Stimulated activated memory B cell treated with anti-CD40 and anti-IgM and Interleukin-4, amounts not matched to agents 10 μg/mL and 1 μg/mL and 100 μg/mL, for 72 hours (primary cell): ENCODE data around the gene ZNF397.

ENCODE experiments used
- ATAC-seq: fragments of 150-1000 bp; cut with Tn5 transposase; 2 replicates; pipeline ENCODE4 v1.10.0; 2021
- H3K27ac Mint-ChIP-seq: one replicate; pipeline ENCODE4 v1.8.0; 2022; ENCODE audit warnings: mild to moderate bottlenecking, mixed read lengths
- H3K27me3 Mint-ChIP-seq: one replicate; pipeline ENCODE4 v1.8.0; 2022; ENCODE audit warnings: mixed read lengths
- H3K36me3 Mint-ChIP-seq: one replicate; pipeline ENCODE4 v1.8.0; 2022; ENCODE audit warnings: mixed read lengths
- H3K4me1 Mint-ChIP-seq: one replicate; pipeline ENCODE4 v1.8.0; 2022; ENCODE audit warnings: mixed read lengths
- H3K4me3 Mint-ChIP-seq: one replicate; pipeline ENCODE4 v1.8.0; 2022; ENCODE audit warnings: mild to moderate bottlenecking, moderate library complexity, mixed read lengths
- H3K9me3 Mint-ChIP-seq: one replicate; pipeline ENCODE4 v1.8.0; 2022; ENCODE audit warnings: mixed read lengths

ZNF397 gene

DNA sequence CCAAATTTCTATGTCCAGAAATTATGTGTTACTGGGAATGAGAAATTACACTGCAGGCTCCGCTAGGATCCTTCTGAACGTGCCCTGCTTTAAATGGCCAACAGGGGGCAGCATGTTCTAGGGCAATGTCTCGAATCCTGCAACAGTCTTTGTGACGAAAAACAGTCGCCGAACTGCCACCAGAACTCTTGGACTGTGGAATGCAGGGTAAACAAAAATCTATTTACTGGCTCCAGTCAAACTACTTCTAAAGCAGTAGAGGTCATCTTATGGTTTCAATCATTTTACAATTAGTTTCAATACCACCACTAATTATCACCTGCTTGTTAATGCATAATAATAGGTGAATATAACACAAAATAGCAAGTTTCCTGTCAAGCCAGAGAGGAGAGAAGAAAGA is 9.8 kb upstream of the ZNF397 start:
- H3K36me3 Mint-ChIP-seq, result no peaks in the 10 kb centered on the region
- peak overlapping the region; percentile 70 for H3K4me3 Mint-ChIP-seq
- peak overlapping the region; percentile 43 for H3K27ac Mint-ChIP-seq
- H3K9me3 Mint-ChIP-seq, result no peaks in the 10 kb centered on the region
- ATAC-seq, result peak; percentile 76
- peaks cover 5% of the 10 kb centered on the region for H3K4me1 Mint-ChIP-seq
- no peaks in the 10 kb centered on the region for H3K27me3 Mint-ChIP-seq

DNA sequence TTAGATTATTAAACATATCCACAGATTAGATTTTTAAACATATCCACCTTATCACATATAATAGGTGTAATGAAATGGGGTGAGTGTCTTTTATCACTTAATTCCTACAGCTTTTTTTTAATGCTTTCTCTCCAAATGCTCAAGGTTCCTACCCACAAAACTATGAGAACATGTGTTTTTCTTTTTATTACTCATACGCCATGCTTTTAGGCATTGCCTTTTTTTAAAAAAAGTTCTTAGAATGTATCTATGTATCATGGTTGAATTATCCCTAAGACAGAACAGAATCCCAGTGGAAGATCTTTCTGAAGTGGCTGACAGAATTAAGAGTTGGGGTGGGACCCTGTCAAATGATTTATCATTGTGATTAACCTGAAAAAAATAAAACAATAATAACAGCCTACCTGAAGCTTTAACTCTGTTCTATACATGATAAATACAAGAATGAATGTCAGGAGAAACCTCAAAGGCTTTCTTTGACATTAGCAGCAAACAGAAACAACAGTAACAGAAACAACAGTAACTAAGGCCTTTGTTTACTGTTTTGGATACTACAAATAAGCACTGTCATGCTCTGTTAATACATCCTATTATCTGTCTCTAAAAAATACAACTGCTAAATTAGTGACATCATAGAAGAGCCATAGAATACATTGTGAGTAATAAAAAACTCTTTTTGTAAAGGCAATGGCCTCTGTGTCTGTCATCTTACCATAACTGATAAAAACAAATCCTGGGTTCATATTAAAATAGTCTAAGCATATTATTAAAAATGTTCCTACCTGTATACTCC is 4.1 kb upstream of the ZNF397 start:
- Mint-ChIP-seq H3K4me3 (no peak overlapping the region), H3K9me3 (no peaks in the 10 kb centered on the region), H3K27ac (no peak overlapping the region), H3K36me3 (no peaks in the 10 kb centered on the region), H3K4me1 (no peaks in the 10 kb centered on the region), H3K27me3 (no peaks in the 10 kb centered on the region)
- no peak for ATAC-seq

DNA sequence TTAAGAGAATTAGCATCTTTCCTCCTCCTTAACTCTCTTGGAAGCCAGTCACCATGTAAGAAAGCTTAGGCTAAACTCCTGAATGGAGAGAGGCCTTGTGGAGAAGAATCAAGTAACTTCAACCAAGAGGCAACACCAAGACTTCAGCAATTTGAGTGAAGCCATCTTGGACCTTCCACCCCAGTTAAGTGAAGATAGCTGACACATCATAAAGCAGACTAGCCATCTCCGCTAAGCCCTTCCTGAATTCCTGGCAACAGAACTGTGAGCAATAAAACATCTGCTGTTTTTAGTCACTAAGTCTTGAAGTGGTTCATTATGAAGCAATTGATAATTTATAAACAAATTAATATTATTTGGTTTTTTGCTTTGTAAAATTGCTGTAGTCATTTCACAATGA is 1.5 kb upstream of the ZNF397 start:
- Mint-ChIP-seq H3K36me3 (peaks cover 20% of the 10 kb centered on the region), H3K27ac (peak overlapping the region; percentile 37), H3K4me1 (peaks cover 16% of the 10 kb centered on the region), H3K4me3 (no peak overlapping the region), H3K9me3 (peaks cover 10% of the 10 kb centered on the region), H3K27me3 (no peaks in the 10 kb centered on the region)
- ATAC-seq, result no peak

DNA sequence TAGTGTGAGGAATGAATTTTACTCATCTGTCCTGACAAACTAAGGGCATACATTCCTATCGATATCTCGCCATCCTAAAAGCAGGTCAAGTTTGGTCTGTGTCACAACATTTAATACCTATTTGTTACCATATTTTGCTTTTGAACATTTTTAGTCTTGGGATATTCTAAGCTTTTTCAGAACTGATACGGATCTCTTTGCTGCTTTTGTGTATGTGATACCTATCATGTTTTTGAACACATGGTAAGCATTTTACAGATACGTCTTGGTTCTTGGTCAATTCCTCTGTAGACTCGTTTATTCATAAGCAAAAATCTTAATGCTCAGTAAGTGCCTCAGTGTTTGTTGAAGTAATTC is 592 bp downstream of the ZNF397 start:
- peaks cover 20% of the 10 kb centered on the region for H3K4me1 Mint-ChIP-seq
- peaks cover 41% of the 10 kb centered on the region for H3K36me3 Mint-ChIP-seq
- peak overlapping the region; percentile 98 for H3K4me3 Mint-ChIP-seq
- ATAC-seq, result no peak
- H3K9me3 Mint-ChIP-seq, result peaks cover 25% of the 10 kb centered on the region
- no peaks in the 10 kb centered on the region for H3K27me3 Mint-ChIP-seq
- peak overlapping the region; percentile 100 for H3K27ac Mint-ChIP-seq

DNA sequence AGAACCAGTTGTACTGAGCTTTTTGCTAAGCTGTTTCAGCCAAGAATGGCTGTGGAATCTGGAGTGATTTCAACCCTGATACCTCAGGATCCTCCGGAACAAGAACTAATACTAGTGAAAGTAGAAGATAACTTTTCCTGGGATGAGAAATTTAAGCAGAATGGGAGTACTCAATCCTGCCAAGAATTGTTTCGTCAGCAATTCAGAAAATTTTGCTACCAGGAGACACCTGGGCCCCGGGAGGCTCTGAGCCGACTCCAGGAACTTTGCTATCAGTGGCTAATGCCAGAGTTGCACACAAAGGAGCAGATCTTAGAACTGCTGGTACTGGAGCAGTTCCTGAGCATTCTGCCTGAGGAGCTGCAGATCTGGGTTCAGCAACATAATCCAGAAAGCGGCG is 1.6 kb downstream of the ZNF397 start:
- ATAC-seq, result no peak
- Mint-ChIP-seq H3K27me3 (no peaks in the 10 kb centered on the region), H3K27ac (peak overlapping the region; percentile 32), H3K9me3 (peaks cover 30% of the 10 kb centered on the region), H3K4me1 (peaks cover 28% of the 10 kb centered on the region), H3K4me3 (no peak overlapping the region), H3K36me3 (peaks cover 51% of the 10 kb centered on the region)

DNA sequence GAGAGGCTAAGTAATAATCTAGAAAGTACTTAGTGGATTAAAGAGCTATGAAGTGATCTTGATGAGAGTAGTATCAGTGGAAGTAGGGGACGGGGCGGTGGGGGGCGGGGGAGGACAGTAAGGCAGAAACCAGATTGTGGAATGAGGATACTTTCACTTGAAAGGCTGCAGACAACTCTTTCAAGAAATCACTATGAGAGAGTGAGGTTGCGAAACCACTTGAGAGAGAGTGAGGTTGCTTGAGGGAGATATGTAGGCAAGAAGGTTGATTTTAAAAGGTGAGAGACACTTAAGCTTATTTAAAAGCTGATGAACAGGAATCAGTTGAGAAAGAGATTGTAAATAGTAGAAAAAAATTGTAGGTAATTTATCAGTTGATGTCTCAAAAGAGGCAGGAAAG is 3.8 kb downstream of the ZNF397 start:
- Mint-ChIP-seq H3K27ac (no peak overlapping the region), H3K4me1 (peaks cover 38% of the 10 kb centered on the region), H3K27me3 (no peaks in the 10 kb centered on the region), H3K4me3 (no peak overlapping the region), H3K9me3 (peaks cover 33% of the 10 kb centered on the region), H3K36me3 (peaks cover 69% of the 10 kb centered on the region)
- ATAC-seq, result no peak

DNA sequence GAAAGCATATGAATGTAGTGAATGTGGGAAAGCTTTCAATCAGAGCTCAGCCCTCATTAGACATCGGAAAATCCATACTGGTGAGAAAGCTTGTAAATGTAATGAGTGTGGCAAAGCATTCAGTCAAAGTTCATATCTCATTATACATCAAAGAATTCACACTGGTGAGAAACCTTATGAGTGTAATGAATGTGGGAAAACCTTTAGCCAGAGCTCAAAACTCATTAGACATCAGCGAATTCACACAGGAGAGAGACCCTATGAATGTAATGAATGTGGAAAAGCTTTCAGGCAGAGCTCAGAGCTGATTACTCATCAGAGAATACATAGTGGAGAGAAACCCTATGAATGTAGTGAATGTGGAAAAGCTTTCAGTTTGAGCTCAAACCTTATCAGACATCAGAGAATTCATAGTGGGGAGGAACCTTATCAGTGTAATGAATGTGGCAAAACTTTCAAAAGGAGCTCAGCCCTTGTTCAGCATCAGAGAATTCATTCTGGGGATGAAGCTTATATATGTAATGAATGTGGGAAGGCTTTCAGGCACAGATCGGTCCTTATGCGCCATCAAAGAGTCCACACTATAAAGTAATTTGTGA is 5.0 kb downstream of the ZNF397 start:
- no peak for ATAC-seq
- H3K4me3 Mint-ChIP-seq, result no peak overlapping the region
- H3K27ac Mint-ChIP-seq, result no peak overlapping the region
- peaks cover 33% of the 10 kb centered on the region for H3K9me3 Mint-ChIP-seq
- H3K36me3 Mint-ChIP-seq, result peaks cover 79% of the 10 kb centered on the region
- no peaks in the 10 kb centered on the region for H3K27me3 Mint-ChIP-seq
- peaks cover 38% of the 10 kb centered on the region for H3K4me1 Mint-ChIP-seq

DNA sequence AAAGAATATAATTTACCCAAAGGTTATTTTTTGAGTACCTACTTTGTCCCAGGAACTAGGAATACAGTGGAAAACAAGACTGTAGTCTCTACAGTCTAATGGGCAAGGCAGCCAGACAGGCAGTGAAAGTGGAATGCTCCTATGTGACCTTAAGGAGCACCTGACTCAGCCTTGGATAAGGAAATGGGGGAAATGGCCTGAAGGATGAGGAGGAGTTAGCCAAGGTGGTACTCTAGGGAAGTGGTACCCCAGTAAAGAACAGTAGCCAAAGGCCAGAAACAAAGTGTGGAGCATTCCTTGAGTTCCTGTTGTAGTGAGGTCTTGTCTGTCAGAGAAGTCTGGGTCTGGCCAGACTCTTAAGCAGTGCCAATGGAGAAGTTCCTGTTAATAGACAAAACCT is 6.0 kb downstream of the ZNF397 start:
- Mint-ChIP-seq H3K9me3 (peaks cover 33% of the 10 kb centered on the region), H3K4me1 (peaks cover 38% of the 10 kb centered on the region), H3K36me3 (peaks cover 89% of the 10 kb centered on the region), H3K27ac (peak overlapping the region; percentile 66), H3K4me3 (no peak overlapping the region), H3K27me3 (no peaks in the 10 kb centered on the region)
- no peak for ATAC-seq

DNA sequence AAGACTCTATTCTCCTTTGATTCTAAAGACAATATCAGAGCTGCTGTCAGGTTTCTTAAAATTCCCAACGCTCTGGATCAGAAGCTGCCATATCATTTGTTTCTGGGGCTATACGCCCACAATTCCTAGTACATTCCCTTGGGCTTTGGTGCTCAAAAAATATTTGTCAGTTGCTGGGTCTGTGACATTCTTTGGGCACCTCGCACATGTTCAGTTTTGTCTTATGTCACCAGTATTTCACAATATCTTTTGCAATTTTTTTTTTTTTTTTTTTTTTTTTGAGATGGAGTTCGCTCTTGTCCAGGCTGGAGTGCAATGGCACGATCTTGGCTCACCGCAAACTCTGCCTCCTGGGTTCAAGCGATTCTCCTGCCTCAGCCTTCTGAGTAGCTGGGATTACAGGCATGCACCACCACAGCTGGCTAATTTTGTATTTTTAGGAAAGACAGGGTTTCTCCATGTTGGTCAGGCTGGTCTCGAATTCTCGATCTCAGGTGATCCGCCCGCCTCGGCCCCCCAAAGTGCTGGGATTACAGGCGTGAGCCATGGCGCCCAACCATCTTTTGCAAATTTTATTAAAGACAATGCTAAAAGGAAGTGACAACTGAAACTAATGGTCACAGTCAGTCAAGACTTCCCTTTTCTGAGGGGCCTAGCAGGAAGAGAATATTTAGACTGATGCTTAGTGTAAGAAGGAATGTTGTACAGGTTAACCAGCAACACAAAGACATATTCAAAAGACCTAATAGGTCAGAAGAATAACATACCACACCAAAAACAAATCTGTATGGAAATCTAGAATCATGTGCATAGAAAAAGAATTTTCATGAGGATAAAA is 6.8 kb downstream of the ZNF397 start:
- Mint-ChIP-seq H3K4me3 (peak overlapping the region; percentile 49), H3K36me3 (peaks cover 94% of the 10 kb centered on the region), H3K9me3 (peaks cover 33% of the 10 kb centered on the region), H3K4me1 (peaks cover 35% of the 10 kb centered on the region), H3K27ac (peak overlapping the region; percentile 66), H3K27me3 (no peaks in the 10 kb centered on the region)
- peak; percentile 84 for ATAC-seq

DNA sequence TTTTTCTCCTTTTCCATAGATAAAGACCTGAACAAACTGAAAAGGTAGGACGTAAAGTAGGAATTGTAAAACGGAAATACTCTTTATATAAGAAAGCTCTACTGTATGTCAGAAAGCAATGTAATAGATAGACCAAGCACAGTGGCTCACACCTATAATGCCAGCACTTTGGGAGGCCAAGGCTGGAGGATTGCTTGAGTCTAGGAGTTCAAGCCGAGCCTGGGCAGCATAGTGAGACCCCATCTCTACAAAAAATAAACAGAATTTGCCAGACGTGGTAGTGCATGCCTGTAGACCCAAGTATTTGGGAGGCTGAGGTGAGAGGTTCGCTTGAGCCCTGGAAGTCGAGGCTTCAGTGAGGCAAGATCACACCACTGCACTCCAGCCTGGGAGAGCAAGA is 7.6 kb downstream of the ZNF397 start:
- Mint-ChIP-seq H3K27me3 (no peaks in the 10 kb centered on the region), H3K4me1 (peaks cover 31% of the 10 kb centered on the region), H3K27ac (peak overlapping the region; percentile 66), H3K36me3 (peaks cover 94% of the 10 kb centered on the region), H3K9me3 (peaks cover 35% of the 10 kb centered on the region), H3K4me3 (no peak overlapping the region)
- ATAC-seq, result no peak

DNA sequence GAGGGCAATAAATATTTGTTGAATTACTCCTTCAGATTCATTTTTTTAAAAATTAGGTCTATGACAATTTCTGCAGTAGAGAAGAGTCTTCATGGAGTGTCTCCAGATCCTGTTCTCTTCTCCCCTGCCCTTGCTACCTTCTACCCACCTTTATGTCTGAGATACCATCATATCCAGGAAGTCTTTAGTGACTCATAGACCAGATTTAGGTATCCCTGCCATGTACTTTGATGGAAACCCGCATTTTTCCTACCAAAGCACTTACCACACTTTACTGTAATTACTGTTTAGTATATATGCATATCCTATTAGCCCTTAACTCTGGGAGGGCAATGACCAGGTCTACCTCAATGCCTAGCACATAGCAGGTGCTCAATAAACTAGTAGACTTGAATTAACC is 11.6 kb downstream of the ZNF397 start:
- Mint-ChIP-seq H3K36me3 (peaks cover 81% of the 10 kb centered on the region), H3K4me1 (peaks cover 10% of the 10 kb centered on the region), H3K9me3 (peaks cover 15% of the 10 kb centered on the region), H3K4me3 (no peak overlapping the region), H3K27ac (no peak overlapping the region), H3K27me3 (no peaks in the 10 kb centered on the region)
- ATAC-seq, result no peak

DNA sequence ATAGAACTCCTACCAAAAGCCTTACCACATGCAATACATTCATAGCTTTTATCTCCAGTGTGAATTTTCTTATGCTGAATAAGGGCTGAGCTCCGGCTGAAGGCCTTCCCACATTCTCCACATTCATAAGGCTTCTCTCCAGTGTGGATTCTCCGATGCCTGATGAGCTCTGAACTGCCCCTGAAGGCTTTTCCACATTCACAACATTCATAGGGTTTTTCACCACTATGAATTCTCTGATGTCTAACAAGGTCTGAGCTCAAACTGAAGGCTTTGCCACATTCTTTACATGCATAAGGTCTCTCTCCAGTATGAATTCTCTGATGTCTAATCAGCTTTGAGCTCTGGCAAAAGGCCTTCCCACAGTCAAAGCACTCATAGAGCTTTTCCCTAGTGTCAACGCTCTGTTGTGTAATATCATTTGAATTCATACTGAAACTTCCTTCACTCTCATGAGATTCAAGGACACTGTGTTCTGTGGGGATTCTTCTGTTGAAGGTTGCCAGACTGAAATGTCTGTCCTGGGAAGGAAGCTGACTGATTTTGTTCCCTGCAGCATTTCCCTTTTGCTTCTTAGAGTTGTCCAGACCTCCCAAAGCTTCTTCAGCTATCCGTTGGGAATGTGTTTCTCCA is 12.9 kb downstream of the ZNF397 start:
- peaks cover 81% of the 10 kb centered on the region for H3K36me3 Mint-ChIP-seq
- no peaks in the 10 kb centered on the region for H3K4me1 Mint-ChIP-seq
- H3K4me3 Mint-ChIP-seq, result no peak overlapping the region
- no peak overlapping the region for H3K27ac Mint-ChIP-seq
- H3K9me3 Mint-ChIP-seq, result peaks cover 12% of the 10 kb centered on the region
- no peaks in the 10 kb centered on the region for H3K27me3 Mint-ChIP-seq
- ATAC-seq, result no peak

DNA sequence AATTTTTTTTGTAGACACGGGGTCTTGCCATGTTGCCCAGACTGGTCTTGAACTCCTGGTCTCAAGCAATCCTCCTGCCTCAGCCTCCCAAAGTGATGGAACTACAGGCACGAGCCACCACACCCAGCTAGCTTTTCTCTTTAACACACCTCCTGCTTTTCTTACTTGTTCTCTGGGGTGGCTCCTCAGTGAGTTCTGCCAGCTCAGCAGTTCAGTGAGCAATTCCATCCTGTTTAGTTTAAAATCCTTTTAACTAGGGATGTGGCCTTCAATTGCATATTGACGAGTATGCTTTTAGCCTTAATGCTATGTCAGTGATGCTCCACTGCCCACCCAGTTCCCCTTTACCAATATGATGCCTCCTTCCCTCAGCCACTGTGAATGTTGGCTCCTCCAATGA is 16.1 kb downstream of the ZNF397 start:
- no peak for ATAC-seq
- Mint-ChIP-seq H3K27ac (no peak overlapping the region), H3K36me3 (peaks cover 83% of the 10 kb centered on the region), H3K27me3 (no peaks in the 10 kb centered on the region), H3K4me1 (no peaks in the 10 kb centered on the region), H3K4me3 (no peak overlapping the region), H3K9me3 (peaks cover 12% of the 10 kb centered on the region)

DNA sequence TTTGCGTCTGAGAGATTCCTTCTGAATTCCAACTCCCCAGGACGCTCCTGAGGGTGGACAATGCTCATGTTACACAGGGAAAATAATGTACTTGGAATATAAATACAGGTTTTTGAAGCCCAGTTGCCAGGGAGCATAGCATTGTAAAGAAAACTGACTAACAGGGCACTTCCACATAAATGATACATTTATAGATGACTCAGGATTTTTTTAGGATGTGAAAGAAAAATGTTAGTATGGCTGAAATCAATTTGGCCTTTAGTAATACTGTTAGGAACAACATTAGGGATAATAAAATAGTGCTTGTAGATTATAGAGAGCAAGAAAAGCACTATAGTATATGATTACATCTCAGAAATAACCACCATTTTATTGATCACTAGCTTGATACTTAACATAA is 23.6 kb downstream of the ZNF397 start:
- H3K4me3 Mint-ChIP-seq, result no peak overlapping the region
- H3K9me3 Mint-ChIP-seq, result peaks cover 16% of the 10 kb centered on the region
- no peak overlapping the region for H3K27ac Mint-ChIP-seq
- ATAC-seq, result no peak
- H3K36me3 Mint-ChIP-seq, result peaks cover 56% of the 10 kb centered on the region
- peaks cover 35% of the 10 kb centered on the region for H3K4me1 Mint-ChIP-seq
- H3K27me3 Mint-ChIP-seq, result no peaks in the 10 kb centered on the region

DNA sequence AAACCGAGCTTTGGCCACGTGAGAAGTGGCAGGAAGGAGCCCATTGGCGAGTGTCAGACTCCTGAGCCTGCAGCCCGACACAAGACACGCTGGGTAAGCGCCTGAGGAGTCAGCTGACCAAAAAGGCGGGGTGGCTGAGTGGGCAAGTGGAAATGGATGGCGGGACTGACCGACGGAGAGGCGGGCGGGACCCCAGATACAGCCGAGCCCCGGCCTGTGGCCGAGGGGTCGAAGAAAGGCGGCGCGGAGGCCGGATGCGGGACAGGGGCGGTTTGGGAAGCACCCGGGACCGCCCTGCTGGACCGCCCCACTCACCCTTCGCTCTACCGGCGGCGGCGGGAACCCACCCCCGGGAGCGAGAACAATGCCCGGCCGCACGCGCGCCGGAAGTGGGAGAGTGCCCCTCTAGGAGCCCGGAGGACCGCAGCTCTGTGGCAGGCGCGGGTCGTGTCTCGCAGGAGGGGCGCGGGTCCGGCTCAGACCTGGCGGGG is 26.4 kb downstream of the ZNF397 start:
- Mint-ChIP-seq H3K27me3 (no peaks in the 10 kb centered on the region), H3K4me1 (peaks cover 35% of the 10 kb centered on the region), H3K27ac (peak overlapping the region; percentile 98), H3K4me3 (peak overlapping the region; percentile 94), H3K36me3 (peaks cover 31% of the 10 kb centered on the region), H3K9me3 (peaks cover 16% of the 10 kb centered on the region)
- ATAC-seq, result peak; percentile 92
